Activated CD4-positive, alpha-beta T cell treated with anti-CD3 and anti-CD28 coated beads for 4 hours (primary cell): ENCODE results near the gene PTPRN2.
A peak's percentile ranks its signal among the peaks of the same experiment; 100 is the strongest.
"Not testable (repeated sequence)": the region's sequence is repeated elsewhere in the genome, so short reads cannot be mapped to it uniquely, and the experiment has no call there.

ENCODE experiments used
- DNase-seq, 2 donors: peaks; one replicate each; pipeline ENCODE4 v3.0.0-alpha.2; 2020

PTPRN2 gene

DNA sequence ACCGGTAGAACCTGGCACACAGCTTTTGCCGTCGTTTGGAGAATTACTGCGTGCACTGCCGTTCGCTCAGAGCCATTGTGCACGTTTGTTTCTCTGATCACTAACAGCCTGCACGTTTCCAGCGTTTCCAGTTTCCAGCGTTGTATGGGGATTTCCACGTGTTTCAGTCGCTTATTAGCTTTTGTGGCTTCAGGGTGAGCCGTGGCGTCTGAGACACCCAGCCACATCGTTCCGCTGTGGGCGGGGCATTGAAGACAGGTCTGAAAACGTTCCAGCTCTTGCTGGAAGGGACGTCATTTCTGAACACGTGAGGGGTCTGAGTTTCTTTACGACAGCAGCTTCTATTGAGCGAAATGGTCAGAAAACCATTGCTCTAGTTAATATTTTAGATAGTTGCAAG, 1086.0 kb downstream of the PTPRN2 start:
- DNase-seq, result peak; percentile 32 to 40

DNA sequence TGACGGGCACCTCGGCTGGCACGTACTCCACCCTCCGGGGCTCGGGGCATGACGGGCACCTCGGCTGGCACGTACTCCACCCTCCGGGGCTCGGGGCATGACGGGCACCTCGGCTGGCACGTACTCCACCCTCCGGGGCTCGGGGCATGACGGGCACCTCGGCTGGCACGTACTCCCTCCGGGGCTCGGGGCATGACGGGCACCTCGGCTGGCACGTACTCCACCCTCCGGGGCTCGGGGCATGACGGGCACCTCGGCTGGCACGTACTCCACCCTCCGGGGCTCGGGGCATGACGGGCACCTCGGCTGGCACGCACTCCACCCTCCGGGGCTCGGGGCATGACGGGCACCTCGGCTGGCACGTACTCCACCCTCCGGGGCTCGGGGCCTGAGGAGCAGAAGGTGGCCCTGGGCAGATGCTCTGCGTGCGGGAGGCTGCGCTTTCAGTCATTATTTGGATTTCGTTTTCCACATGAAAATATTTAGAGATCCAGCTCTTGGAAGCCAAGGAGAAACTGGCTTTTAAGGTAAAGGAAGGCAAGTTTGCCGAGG, 1086.6 kb downstream of the PTPRN2 start:
- not testable (repeated sequence) for DNase-seq

DNA sequence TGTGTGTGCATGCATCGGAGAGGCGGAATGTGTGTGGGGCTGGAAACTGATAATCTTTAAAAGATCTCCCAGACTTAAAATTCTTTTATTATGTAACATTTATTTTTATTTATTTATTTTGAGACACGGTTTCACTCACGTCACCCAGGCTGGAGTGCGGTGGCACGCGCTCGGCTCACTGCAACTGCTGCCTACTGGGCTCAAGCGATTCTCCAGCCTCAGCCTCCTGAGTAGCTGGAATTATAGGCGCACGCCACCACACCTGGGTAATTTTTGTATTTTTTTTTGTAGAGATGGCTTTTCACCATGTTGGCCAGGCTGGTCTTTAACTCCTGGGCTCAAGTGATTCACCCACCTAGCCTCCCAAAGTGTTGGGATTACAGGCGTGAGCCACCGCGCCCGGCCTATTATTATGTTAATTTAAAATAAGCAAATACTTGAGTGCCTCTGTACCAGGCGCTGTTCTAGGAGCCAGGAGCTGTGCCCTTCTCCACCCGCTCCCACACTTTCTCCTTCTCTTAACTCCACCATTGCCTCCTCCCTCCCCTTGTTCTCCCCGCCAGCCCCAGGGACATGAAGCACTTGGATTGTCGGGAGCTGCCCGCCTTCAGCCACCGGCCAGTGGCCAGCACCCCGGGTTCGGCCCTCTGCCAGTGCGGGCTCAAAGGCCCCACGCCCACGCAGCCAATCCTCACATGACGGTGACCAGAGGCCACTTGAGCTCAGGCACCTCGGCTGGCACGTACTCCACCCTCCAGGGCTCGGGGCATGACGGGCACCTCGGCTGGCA, 1087.3 kb downstream of the PTPRN2 start:
- DNase-seq, result no peak

DNA sequence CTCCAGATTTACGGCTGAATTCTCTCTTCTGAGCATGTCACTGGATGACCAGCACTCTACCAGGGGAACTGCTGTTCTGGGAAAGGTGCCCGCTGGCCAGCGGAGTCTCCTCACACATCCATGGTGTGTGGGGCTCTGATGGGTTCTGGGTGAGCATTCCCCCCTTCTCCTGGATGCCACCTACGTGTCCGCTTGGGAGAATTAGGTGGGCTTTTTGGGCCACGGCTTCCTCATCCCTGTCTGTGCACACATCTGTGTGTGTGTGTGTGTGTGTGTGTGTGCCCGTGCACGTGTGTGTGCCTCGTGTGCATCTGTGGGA, 1087.8 kb downstream of the PTPRN2 start:
- no peak for DNase-seq

DNA sequence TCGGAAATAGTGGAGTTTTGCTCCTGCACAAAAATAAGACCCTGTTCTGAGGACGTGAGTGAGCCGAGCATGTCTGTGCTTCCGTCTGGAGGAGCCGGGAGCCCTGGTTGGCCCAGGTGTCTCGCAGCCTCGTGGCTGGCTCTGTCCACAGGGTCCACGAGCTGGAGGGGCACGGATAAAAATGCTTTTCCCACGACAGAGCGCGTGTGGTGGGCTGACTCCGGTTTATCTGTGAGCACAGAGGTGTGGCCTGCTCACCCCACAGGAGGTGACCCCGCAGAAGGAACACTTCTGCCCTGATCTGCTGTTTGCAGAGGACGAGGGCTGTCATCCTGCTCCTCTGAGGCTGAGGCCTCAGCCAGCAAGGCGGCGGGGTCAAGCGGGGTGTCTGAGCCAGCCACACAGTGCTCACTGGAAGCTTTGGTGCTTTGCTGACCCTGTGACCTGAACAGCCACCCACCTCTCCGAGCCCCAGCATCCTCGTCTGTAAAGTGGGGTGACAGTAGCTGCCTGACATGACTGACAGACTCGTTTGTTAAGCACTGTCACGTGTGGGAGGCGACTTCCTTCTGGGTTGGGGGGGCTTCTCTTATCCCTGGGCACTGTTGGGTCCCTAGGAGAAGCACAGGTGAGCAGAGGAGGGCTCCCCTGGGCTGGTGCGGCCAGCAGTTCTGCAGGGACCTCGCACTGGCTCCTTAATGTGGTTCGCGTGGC, 1088.3 kb downstream of the PTPRN2 start:
- no peak for DNase-seq

DNA sequence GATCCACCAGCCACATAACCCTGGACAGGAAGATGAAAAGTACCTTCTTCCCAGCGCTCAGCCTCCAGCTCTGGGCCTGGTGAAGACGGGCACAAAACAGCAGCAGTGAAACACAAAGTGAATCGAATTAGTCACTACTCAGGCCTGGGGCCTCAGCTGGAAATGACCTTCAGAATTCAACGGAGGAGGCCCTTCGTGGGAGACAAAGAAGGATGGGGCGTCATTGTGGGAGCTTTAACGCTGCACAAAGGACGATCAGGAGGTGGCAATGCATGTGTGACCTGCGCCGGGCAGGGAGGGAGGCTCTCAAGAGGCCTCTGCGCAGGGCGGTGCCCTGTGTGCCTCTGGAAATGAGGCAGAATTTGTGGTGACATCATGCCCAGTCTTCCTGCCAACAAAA, 1089.0 kb downstream of the PTPRN2 start:
- DNase-seq, result no peak

DNA sequence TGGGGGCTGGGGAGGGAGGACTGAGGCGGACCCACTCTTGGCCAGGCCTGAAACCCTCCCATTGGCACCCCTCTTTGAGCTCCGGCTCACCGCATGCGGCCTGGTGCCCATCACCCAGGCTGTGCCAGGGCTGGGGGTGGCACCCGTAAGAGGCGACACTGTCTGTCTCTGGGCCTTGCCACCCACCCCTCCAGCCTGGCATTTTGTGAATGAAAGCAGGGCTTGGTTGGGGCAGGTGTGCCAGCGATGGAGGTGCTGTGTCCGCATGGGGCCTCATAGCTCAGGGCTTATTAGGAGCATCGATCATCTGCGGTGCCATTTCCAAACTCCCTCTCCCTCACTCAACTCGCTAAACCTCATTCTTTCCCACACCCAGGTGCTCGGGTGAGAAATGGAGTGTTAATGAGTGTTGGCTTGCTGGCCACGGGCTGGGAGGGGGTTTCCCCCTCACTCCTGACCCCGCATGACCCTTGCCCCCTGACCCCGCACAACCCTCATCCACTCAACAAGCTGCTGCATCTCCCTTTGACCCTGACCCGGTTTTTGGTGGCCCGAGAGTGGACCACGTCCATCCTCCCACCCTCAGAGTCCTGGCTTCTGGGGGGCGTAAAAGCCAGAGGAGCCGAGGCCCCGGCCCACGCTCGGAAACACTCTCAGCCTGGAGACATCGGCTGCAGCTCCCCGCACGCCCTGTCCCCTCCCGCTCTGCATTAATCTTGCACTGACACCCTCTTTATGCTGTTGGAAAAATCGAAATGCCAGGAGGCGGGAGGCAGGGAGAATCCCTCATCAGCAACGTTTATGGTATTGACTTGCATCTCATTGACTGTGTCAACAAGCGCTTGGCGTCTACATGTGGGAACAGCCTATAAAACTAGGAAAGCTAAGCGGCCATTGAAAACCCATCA, 1089.6 kb downstream of the PTPRN2 start:
- DNase-seq, result no peak

DNA sequence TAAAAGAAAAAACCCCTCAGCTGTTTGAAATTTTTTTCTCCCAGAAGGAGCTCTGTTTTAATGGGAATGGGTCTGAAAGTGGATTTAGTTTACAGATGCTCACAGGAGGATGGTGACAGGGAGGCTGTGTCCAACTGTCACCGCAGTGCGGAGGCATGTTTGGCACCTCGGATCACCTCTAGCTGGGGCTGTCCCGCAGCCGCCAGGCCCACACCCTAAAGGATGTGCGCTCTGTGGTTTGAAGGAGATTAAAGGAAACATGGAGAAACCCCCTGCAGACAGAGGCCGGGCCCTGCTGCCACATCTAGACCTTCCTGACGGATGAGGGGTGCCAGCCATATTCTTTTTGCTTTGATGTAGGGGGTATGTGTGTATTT, 1090.3 kb downstream of the PTPRN2 start:
- no peak for DNase-seq

DNA sequence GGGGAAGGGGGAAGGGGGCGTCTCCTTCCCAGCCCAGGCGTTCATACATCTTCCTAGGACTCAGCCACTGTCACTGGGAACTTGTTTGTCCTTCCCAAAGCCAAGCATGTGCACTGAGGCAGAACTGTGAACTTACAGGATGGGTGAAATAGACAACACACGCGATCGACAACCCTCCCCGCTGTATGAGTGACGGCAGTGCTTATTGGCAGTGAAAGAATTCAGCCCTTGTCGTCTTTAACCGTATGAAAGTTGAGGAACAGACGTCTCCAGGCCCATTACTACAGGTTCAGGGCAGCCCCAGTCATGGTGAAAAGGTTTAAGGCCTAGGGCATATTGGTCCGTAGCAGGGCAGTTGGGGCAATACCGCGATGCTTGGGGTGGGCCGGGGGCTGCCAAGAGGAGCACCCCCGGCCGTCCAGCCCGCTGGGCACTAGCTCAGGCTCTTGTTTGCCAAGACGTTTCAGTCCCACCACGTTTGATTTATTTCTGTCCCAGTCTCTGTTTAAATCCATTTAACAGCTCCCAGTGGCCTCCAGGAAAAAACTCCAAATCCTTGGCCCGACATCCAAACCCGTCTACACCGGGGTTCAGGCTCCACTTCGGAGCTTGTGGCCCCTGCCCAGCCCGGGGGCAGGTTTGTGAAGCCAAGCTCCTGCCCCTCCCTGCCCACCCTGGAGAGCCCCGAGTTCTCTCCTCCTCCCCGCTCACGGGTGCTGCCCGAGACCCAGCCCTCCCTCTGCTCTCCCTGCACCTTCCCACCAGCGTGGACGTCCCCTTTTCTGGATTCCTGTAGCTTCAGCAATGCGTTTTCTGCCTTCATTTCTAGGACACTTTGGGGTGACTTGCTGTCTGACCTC, 1091.0 kb downstream of the PTPRN2 start:
- DNase-seq, result no peak

DNA sequence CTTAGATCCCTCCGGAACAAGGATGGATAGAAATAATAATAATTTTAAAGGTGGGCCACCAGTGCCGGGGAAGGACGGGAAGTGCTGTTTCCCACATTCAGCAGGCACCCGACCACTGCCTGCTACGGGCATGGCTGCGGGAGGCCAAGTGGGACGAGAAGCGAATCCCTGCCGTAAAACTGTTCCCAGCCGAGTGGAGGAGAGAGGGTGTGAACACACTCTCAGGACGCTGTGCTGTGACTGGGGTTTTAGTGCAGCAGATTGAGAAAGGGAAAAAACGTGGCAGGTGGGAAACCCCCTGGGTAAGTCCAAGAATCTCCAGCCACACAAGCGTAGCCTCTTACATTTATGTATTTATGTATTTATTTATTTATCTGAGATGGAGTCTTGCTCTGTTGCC, 1092.0 kb downstream of the PTPRN2 start:
- no peak for DNase-seq

DNA sequence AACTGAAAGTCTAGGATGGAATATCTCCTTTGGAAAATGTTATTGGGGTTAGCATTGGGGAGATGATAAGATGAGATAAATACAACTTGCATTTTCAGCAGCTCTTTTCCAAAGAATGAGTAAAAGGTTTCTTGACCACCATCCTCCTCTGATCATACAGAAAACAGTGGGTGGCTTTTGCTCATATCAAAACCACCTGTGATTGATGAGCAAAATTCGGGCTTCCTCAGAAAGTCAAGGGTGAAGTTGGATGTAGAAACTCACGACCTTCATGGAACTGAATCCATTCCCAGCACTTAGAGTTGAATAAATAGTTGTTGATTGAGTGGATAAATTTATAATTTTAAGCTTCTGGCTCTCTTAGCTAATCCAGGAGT, 1092.5 kb downstream of the PTPRN2 start:
- no peak for DNase-seq

DNA sequence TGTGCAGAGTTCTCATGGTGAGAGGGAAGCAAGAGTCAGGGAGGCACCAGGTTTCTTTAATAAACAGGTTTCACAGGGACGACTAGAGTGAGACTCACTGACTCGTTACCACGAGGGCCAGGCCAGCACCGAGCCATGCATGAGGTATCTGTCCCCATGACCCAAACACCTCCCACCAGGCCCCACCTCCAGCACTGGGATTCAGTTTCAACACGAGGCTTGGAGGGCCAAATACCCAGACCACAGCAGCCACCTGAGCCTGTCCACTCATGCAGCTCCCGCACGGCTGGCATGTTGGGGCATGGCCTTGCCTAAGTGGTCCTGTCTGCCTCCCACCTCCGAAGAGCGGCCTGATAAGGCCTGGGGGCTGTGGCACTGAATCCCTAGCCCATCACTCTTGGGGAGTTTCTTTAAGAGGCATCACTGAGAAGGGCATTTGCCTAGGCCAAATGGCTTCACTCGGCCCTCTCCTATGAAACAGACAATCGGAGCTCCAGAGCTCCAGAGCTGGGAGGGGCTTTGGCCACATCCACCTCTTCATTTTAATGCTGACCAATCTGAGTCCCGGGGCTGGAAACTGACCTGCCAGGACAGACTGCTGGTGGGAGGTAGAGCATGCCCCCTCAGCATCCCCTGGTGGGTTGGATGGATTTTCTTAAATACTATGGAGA, 1093.0 kb downstream of the PTPRN2 start:
- no peak for DNase-seq

DNA sequence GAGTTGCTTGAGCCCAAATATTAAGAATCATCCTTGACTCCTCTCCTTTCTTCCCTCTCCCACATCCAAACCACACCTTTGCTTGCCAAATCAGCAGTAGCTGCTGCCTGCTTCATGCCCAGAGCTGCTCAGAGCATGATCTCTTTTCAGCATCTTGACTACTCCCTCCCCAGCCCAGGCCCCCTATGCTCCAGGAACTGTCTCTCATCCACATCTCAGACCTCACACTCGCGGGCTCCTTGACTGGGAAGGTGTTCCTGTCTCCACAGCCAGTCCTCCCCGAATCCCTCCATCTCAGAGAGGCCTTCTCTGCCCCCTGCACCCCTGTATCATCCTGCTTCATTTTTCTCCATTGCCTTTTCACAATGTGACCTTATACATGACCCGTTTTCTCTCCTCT, 1093.8 kb downstream of the PTPRN2 start:
- DNase-seq, result no peak

DNA sequence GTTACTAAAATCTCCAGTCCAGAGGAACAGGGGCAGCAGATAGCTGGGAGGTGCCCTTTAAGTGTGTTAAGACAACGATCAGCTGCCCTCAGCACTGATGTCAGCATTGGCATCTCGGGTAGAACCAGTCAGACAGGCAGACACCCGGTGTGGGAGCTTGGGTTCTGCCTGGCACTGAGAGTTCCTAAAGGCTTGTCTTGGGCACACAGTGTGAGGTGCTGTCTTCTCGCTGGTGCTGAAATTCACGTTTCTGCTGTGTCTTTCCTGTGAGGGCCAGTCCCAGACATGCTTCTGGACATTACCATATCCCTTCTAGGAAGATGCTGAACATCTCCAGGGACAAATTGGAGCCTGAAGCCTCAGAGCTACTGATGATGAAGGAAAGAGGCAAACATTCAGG, 1094.6 kb downstream of the PTPRN2 start:
- DNase-seq, result no peak

DNA sequence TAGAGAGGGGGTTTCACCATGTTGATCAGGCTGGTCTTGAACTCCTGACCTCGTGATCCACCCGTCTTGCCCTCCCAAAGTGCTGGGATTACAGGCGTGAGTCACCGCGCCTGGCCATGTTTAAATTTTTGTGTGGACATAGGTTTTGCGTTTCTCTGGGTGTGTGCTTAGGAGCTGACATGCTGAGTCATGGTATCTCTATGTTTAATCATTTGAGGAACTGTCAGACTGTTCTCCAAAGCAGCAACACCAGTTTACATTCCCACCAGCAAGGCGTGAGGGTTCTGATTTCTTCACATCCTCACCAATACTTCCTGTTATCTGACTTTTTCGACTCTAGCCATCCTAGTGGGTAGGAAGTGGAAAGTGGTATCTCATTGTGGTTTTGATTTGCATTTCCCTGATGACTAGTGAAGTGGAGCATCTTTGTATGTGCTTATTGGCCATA, 1097.1 kb downstream of the PTPRN2 start:
- DNase-seq, result peak; percentile 42 to 53

DNA sequence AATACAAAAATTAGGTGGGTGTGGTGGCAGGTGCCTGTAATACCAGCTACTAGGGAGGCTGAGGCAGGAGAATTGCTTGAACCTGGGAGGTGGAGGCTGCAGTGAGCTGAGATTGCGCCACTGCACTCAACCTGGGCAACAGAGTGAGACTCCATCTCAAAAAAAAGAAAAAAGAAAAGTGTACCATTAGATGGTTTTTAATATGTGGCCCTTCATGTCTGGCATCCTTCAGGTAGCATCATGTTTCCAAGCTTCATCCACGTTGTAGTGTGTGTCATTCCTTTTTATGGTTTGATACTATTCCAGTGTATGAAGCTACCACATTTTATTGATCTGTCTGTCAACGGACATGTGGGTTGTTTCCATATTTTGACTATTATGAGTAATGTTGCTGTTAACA, 1097.8 kb downstream of the PTPRN2 start:
- DNase-seq, result not testable (repeated sequence)
